ENCODE results near the gene SMYD3.

SMYD3 gene

DNA sequence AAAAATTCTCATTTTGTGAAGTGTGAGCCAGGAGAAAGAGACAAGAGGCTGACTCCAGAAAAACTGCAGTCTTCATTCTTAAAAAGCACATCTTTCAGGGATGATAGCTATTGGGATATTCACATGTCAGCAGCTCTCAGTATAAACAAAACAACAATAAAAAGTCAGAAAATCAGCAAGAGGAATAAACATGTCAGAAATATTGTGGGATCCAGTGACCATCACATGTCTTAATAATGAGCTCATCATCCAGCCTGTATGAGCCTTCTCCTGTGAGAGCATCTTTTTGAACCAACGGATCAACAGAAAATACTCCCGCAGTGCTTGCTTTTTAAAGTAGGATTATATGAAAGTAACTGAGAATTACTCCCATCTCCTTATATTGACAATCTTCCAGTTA, 241.6 kb downstream of the SMYD3 start:
- no peak for DNase-seq

DNA sequence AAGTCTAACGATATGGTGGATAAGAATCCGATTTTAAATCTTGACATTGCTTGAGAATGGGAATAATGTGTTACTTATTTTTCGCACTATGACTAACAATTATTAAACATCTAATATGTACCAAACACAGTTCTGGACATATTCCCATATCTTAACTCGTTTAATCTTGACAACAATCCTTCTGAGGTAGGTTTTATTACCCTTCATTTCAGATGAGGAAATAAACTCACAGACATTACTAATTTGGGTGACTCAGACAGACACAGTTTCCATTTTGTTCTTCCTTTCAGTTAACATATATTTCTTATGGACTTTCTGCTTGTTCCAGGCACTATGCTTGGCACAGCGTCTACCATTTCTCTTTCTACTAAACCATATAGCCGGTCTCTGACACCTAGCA, 244.8 kb downstream of the SMYD3 start:
- DNase-seq = no peak

- DNase-seq = no peak
These were observed 245.4 kb downstream of the SMYD3 start for GRCh38 chr1:246261639-246262038.

- DNase-seq = no peak
These were observed 248.8 kb downstream of the SMYD3 start for GRCh38 chr1:246258250-246258649.

GRCh38 chr1:246255773-246256172, 251.3 kb downstream of the SMYD3 start:
- DNase-seq = no peak

DNA sequence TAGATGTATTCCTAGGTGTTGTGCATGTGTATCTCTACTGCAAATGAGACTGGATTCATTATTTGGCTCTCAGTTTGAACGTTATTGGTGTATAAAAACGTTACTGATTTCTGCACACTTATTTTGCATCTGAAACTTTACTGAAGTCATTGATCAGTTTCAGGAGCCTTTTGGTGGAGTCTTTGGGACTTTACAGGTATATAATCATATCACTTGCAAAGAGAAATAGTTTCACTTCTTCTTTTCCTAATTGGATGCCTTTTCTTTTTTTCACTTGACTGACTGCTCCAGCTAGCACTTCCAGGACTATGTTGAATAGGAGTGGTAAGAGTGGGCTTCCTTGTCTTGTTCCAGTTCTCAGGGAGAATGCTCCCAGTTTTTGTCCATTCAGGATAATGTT, 252.2 kb downstream of the SMYD3 start:
- no peak for DNase-seq

- DNase-seq = no peak
These were observed 260.6 kb downstream of the SMYD3 start for GRCh38 chr1:246246430-246246829.

DNA sequence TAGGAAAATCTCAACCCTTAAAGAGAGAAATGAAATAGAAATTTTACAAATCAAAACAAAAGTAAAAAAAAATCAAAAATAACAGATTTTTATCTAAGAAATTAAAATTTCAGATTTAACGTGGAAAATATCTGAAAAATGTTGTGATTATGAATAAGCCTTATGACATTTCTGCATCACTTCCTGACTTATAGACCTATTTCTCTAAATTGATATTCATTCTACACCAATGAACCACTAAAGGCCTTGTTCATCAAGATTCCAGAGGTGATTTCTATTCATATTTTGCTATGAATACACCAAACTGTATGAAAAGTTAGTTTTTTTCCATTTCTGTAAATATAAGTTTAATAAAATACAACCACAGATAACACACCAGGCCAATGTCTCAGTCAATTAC, 261.5 kb downstream of the SMYD3 start:
- no peak for DNase-seq

GRCh38 chr1:246232126-246232525, 275.0 kb downstream of the SMYD3 start:
- DNase-seq = no peak

DNA sequence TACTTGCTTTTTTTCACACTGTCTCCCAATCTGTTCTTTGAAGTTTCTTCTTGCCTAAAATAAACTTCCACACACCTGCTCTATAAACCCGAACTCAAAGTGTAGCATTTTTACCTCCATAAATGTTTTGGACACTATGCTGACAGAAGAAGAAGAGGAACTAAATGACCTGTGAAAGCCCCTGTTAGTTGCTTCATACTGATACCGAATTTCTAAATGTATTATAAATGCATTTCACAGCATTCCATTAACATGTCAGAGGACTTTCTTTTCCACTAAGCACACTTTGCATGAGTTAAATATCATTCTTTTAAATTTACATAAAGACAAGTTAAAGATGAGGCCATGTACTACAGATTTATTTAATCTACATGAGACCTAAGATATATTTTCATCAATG, 281.0 kb downstream of the SMYD3 start:
- DNase-seq = no peak

DNA sequence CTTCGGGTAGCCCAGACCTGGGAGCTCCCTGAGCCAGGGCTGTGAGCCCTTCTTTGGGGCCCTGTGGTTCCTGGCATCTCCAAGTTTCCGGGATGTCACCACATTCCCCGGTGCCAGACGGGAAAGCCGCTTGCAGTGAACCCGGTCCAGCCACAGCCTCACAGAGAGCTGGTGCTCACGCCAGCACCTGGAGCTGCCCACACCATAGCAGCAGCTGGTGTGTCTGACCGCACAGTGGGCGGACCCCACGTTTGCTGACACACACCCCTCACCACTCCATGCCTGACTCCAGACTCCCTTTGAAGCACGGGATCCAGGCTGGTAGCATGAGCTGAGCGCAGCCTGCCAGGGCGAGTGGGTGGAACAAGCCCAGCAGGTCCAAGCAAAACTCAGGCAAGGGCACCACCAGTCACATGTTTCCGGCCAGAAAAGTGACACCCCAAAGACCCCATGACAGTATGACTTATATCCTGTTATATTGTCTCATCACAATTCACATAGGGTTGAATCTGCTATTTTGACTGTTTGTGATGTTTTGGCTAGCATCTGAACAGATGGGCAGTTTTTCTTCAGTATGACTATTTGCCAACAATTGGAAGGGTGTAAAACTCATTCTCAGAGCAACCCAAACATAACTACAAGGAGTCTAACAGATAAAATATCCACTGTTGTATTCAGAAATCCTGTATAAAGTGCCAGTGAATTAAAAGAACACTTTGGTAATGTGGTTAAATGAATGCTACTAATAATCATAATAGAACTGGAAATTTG, 285.4 kb downstream of the SMYD3 start:
- no peak for DNase-seq

DNA sequence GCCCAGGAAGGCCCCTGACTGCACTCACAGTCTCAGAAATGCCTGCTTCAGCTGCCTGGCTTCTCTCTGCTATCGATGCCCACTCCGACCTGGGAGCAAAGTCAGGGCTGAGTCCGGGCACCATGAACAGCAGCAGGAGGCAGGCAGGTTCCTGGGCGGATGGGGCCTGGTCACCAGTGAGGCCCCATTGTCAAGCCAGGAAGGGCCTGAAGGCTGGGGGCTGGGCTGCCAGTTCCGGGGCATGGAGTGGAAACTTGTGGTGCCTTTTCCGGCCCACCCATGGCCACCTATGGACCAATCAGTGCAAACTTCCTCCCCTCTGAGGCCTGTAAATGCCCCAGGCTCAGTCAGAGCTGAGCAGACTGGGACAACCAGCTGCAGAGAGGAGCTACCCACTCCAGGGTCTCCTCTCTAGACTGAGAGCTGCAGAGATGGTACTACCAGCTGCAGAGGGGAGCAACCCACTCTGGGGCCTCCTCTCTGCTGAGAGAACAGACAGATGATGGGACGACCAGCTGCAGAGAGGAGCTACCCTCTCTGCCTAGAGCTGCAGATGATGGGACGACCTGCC, 286.5 kb downstream of the SMYD3 start:
- DNase-seq = no peak

DNA sequence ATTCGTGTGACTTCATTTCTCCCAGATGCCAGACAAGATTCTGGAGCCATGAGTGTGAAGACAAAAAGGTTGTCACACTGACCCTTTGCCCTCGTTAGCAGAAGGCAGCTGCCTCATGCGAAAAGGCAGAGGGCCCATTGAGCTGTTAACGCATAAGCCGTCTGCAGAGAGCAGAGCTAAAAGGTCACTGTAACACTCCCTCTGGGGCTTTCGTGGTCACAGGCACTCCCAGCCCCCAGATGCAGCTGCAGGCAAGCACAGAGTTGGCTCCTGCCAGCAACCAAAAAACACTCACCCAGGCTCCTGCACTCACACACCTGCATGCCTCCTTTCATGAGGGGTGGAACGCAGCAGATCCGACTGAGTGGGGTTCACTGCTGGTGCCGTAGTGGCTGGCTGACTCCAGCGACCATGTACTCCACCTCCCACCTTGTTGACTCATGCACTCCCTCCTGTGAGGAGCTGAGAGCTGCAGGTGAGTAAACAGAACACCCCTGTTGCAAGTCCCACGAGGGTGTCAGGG, 287.5 kb downstream of the SMYD3 start:
- DNase-seq = peak; percentile 95

DNA sequence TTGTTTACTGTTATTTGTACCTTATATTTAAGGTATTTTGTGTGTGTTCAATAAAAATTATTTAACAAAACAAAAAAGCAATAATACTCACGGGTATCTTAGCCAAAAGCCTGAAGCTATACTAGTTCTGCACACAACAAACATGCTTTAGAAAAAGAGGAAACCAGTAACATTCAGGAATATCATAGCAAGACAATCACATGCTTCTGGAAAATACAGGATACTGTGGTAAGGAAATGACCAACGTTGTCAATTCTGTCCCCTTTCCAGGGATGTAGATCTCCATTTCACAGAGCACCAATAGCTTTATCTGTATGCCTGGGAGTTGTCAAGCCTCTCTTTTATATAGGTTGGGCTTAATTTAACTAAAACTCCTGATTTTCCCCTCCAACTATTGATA, 288.4 kb downstream of the SMYD3 start:
- DNase-seq = no peak

- DNase-seq = peak; percentile 62
These were observed 290.2 kb downstream of the SMYD3 start for GRCh38 chr1:246216906-246217305.

GRCh38 chr1:246215510-246215903, 291.6 kb downstream of the SMYD3 start:
- no peak for DNase-seq

GRCh38 chr1:246214708-246215509, 292.2 kb downstream of the SMYD3 start:
- no peak for DNase-seq

GRCh38 chr1:246213947-246214346, 293.1 kb downstream of the SMYD3 start:
- DNase-seq = no peak

DNA sequence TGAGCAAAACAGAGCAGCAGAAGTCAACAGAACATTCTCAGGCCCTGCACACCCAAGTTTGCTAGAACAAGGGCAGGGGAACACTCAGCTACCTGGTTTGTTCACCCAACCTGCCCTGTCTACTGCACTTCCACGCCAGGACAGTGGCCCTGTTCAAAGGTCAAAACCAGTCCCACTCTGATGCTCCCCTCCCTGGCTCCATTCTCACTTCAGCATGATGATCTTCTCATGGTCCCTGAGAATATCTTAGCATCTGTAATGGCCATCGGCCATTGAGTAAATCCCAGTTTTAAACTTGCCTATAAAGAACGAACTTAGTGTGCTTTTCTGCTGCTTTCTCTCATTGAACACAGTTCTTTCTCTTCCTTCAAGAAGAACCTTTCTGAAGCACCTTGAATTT, 293.6 kb downstream of the SMYD3 start:
- no peak for DNase-seq

- DNase-seq = no peak
These were observed 294.0 kb downstream of the SMYD3 start for GRCh38 chr1:246213036-246213435.

GRCh38 chr1:246212013-246212412, 295.1 kb downstream of the SMYD3 start:
- DNase-seq = no peak

GRCh38 chr1:246210756-246211155, 296.3 kb downstream of the SMYD3 start:
- no peak for DNase-seq

DNA sequence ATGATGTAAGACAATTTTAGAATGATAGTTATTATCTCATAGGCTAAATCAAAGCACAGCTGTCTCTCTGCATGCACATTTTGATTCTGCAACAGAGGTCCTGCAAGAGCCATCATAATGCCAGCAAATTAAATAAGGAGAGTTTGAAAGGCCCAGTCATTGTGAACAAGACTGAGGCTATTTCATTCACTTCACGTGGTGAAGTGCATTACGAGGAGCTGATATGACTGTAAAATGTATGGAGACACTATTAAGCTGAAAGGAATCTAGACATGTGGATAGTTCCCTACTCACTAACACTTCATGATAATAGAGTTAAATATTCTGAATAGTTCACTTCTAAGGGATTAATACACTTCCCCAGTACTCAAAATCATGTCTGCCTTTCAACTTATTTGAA, 299.0 kb downstream of the SMYD3 start:
- DNase-seq = peak; percentile 40

DNA sequence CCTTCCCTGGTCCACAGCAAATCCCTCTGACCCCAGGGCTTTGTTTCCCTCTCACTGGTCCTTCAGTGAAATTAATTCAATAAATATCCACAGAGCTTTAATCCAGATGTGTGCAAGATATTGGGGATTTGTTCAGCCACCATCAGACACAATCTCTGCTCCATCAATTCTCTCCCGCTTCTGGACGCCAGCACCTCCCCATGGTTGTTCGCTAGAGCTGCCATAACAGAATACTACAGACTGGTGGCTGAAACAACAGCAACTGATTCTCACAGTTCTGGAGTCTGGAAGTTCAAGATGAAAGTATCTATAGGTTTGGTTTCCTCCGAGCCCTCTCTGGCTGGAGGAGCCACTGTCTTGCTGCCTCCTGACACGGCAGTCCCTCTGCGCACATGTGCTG, 303.9 kb downstream of the SMYD3 start:
- DNase-seq = no peak

Measured in DMS79 treated with DMSO at 0.1 percent for 48 hours (cell line).